Gastrocnemius medialis (tissue), 4 donors: ENCODE data around the gene SON. TPM values are rescaled to one million over a fixed set of nuclear protein-coding genes. Genes with fewer than 3 reads are reported as not detected.

Experiments
- ATAC-seq, 2 donors: fragments of 150-250 bp; one replicate each; pipeline ENCODE4 v1.9.1; 2016
- DNase-seq, 2 donors: peaks; one replicate each; pipeline ENCODE4 v3.0.0-alpha.2; 2019
- H3K27ac ChIP-seq, 4 donors: fragments of 200-600 bp; sonication (generic); 1 replicate in 1 of 4; 2 replicates in 3 of 4; pipeline ENCODE4 v1.5.1; 2016 to 2018; ENCODE audit warnings: mild to moderate bottlenecking in 2 of 4, moderate library complexity in 1 of 4
- H3K27me3 ChIP-seq, 3 donors: fragments of 200-600 bp; sonication (generic) in 2 of 3; 1 replicate in 1 of 3; 2 replicates in 2 of 3; pipeline versions ENCODE4 v1.5.1 to v1.6.0; 2016 to 2019; ENCODE audit warnings: mild to moderate bottlenecking in 1 of 3, moderate library complexity in 1 of 3
- H3K36me3 ChIP-seq, 2 donors: fragments of 200-600 bp; sonication (generic) in 1 of 2; one replicate each; pipeline ENCODE4 v1.5.1; 2017 to 2018
- H3K4me1 ChIP-seq, 2 donors: fragments of 200-600 bp; sonication (generic) in 1 of 2; one replicate each; pipeline ENCODE4 v1.5.1; 2016 to 2017; ENCODE audit warnings: mild to moderate bottlenecking in 2 of 2
- H3K4me3 ChIP-seq, 4 donors: fragments of 200-600 bp; sonication (generic) in 3 of 4; 1 replicate in 1 of 4; 2 replicates in 3 of 4; pipeline ENCODE4 v1.5.1; 2016 to 2019; ENCODE audit warnings: mild to moderate bottlenecking in 2 of 4
- H3K9me3 ChIP-seq, 3 donors: fragments of 200-600 bp; sonication (generic) in 2 of 3; 1 replicate in 1 of 3; 2 replicates in 2 of 3; pipeline ENCODE4 v1.5.1; 2016 to 2019
- POLR2A ChIP-seq, 2 donors: fragments of 450-650 bp; IDR thresholded peaks; one replicate each; pipeline ENCODE4 v1.6.1; 2017; ENCODE audit warnings: antibody characterized with exemption in 2 of 2, mild to moderate bottlenecking in 2 of 2, moderate library complexity in 2 of 2
- in situ Hi-C, 4 donors: fragments of 200-750 bp; cut with MboI; loops; one replicate each; pipeline versions ENCODE4 v1.15.0 to v1.8.0; 2017; ENCODE audit warnings: low sequenced_read_pairs in 4 of 4
- intact Hi-C: fragments of 100-400 bp; cut with DNase I; formaldehyde crosslinking; loops from one replicate; pipeline ENCODE4 v1.15.1; 2023; ENCODE audit warnings: low total_unique reads
- total RNA-seq, 4 donors: library from RNA; depleted of rRNA; stranded (reverse); fragments of >200 nt; gene quantifications; one replicate each; pipeline versions ENCODE4 v1.1.0 to v1.2.3, GENCODE V29; 2016
- TF ChIP-seq, protein P1 (sequence below), 5 experiments: fragments of 450-650 bp in 3 of 5; fragments of 200-600 bp in 2 of 5; sonication (generic) in 2 of 5; IDR thresholded peaks in 4 of 5; conservative IDR thresholded peaks in 1 of 5; 1 replicate in 4 of 5; 2 replicates in 1 of 5; pipeline ENCODE4 v1.5.1; 2016 to 2019; ENCODE audit warnings: antibody characterized with exemption in 5 of 5, mild to moderate bottlenecking in 3 of 5, moderate library complexity in 3 of 5

Gene SON
- total RNA-seq, 4 donors from 2014 or later: 109 to 390 (median 126) TPM

- in situ Hi-C loops (no loop called here), intact Hi-C loops (no loop called here)
- Histone ChIP-seq H3K4me3 (no peak overlapping the region), H3K4me1 (no peaks in the 10 kb centered on the region), H3K27ac (no peak overlapping the region), H3K9me3 (no peaks in the 10 kb centered on the region), H3K36me3 (peaks cover 0 to 46% of the 10 kb centered on the region in 2 donors), H3K27me3 (no peaks in the 10 kb centered on the region)
- ATAC-seq: no peak
- TF ChIP-seq, protein P1, sequence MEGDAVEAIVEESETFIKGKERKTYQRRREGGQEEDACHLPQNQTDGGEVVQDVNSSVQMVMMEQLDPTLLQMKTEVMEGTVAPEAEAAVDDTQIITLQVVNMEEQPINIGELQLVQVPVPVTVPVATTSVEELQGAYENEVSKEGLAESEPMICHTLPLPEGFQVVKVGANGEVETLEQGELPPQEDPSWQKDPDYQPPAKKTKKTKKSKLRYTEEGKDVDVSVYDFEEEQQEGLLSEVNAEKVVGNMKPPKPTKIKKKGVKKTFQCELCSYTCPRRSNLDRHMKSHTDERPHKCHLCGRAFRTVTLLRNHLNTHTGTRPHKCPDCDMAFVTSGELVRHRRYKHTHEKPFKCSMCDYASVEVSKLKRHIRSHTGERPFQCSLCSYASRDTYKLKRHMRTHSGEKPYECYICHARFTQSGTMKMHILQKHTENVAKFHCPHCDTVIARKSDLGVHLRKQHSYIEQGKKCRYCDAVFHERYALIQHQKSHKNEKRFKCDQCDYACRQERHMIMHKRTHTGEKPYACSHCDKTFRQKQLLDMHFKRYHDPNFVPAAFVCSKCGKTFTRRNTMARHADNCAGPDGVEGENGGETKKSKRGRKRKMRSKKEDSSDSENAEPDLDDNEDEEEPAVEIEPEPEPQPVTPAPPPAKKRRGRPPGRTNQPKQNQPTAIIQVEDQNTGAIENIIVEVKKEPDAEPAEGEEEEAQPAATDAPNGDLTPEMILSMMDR (IDR thresholded peaks at IDR 0.05 in 4 of 5, conservative IDR thresholded peaks at IDR 0.05 in 1 of 5): no peak
- no peak for TF ChIP-seq POLR2A (IDR thresholded peaks at IDR 0.05)
- no peak for DNase-seq
Observed at GRCh38 chr21:33578214-33578613, 35.4 kb downstream of the SON start.

DNA sequence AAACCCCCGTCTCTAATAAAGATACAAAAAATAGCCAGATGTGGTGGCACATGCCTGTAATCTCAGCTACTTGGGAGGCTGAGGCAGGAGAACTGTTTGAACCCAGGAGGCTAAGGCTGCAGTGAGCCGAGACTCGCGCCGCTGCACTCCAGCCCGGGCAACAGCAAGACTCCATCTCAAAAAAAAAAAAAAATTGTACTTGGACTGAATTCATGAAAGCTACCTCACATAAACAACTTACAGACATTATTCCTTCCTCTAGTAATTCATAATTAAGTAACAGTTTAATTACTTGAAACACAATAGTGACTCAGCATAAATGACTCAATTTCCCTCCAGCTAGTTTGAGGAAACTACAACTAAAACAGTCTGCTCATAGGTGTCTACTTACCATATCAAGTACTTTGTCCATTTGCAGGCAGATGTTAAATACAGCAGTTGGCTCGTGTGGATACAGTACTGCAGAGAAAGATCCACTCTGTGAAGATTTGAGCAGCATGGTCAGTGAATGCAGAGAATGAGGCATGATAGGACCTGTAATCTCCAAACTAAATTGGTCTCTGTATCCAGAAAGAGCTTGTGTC is 36.2 kb downstream of the SON start:
- Histone ChIP-seq H3K4me1 (no peaks in the 10 kb centered on the region), H3K27ac (peak overlapping the region in 3 of 4 donors; percentile 48 to 59 (median 57)), H3K36me3 (peaks cover 0 to 38% of the 10 kb centered on the region in 2 donors), H3K27me3 (no peaks in the 10 kb centered on the region), H3K4me3 (no peak overlapping the region), H3K9me3 (no peaks in the 10 kb centered on the region)
- in situ Hi-C loops (no loop called here), intact Hi-C loops (no loop called here)
- no peak for ATAC-seq
- no peak for TF ChIP-seq POLR2A (IDR thresholded peaks at IDR 0.05)
- TF ChIP-seq, protein P1 (IDR thresholded peaks at IDR 0.05 in 4 of 5, conservative IDR thresholded peaks at IDR 0.05 in 1 of 5): no peak
- no peak for DNase-seq

DNA sequence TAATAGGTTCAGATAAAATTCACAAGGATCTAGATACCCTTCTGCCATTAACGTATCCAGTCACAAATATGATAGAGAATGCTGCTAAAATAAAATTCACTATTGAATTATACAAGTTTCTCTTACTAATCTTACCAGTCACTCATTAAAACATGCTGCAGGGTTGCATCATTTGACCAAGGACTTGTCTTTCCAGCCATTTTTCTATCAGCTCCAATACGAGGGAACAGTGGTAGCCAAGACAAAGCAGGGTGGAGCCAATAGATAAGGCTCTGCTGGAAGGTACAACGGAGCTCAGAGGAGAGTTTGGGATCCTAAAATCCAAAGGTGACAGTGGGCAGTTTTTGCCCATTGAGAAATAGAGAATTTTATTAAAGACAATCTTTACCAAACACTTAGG is 41.6 kb downstream of the SON start:
- TF ChIP-seq, protein P1 (IDR thresholded peaks at IDR 0.05 in 4 of 5, conservative IDR thresholded peaks at IDR 0.05 in 1 of 5): no peak
- TF ChIP-seq POLR2A (IDR thresholded peaks at IDR 0.05): no peak

DNA sequence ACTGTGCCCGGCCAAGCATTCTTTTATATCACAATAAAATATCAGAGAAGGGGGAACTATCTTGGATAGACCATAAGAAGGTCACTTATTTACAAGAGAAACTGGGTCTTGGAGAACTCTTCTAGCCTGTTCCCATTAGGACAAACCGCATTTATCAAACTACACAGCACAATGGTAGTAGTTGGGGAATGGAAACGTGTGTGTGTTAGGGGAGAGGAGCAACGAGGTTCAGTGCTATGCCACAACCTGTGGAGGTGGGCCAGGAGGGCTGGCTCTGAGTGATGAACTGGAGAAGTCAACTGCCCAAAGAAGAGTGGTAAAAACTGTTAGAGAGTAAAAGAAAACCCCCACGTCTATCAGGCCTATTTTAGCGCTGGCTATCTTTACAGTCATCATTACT is 44.1 kb downstream of the SON start:
- intact Hi-C loops (no loop called here), in situ Hi-C loops (no loop called here)
- Histone ChIP-seq H3K27ac (no peak overlapping the region), H3K4me3 (no peak overlapping the region), H3K4me1 (peaks cover 10 to 14% of the 10 kb centered on the region in 2 donors), H3K36me3 (no peaks in the 10 kb centered on the region), H3K9me3 (no peaks in the 10 kb centered on the region), H3K27me3 (no peaks in the 10 kb centered on the region)
- TF ChIP-seq, protein P1 (IDR thresholded peaks at IDR 0.05 in 4 of 5, conservative IDR thresholded peaks at IDR 0.05 in 1 of 5): no peak
- TF ChIP-seq POLR2A (IDR thresholded peaks at IDR 0.05): no peak
- DNase-seq (no peak), ATAC-seq (no peak)

More for the DNA sequence above, 41.6 kb downstream of the SON start:
- Histone ChIP-seq H3K36me3 (no peaks in the 10 kb centered on the region), H3K27me3 (no peaks in the 10 kb centered on the region), H3K4me1 (peaks cover 10 to 14% of the 10 kb centered on the region in 2 donors), H3K9me3 (no peaks in the 10 kb centered on the region), H3K27ac (no peak overlapping the region), H3K4me3 (no peak overlapping the region)
- DNase-seq: no peak
- intact Hi-C loops: no loop called here
- in situ Hi-C loops: no loop called here
- ATAC-seq: no peak
